Osteoblast (primary cell): Measurements from ENCODE around the gene ETAA1. TPM values are rescaled to one million over a fixed set of nuclear protein-coding genes. Genes with fewer than 3 reads are reported as not detected.

Source experiments
- DNase-seq: peaks from one replicate; pipeline ENCODE4 v3.0.0; 2011; ENCODE audit warnings: low spot score, mixed read lengths; ENCODE audit not compliant: insufficient read length; ENCODE audit errors: missing footprints
- H2AFZ ChIP-seq: 2 replicates; pipeline ENCODE4 v1.6.0; 2011; ENCODE audit warnings: mild to moderate bottlenecking, low read length
- H3K27ac ChIP-seq: 2 replicates; pipeline ENCODE4 v1.5.1; 2011; ENCODE audit warnings: mild to moderate bottlenecking, low read depth, low read length, moderate library complexity
- H3K27me3 ChIP-seq: 2 replicates; pipeline ENCODE4 v1.6.0; 2012; ENCODE audit warnings: mild to moderate bottlenecking, control low read depth, inconsistent platforms, low read length, moderate library complexity; ENCODE audit not compliant: insufficient read depth
- H3K36me3 ChIP-seq: 2 replicates; pipeline ENCODE4 v1.5.1; 2011; ENCODE audit warnings: mild to moderate bottlenecking, low read length, control low read depth, moderate library complexity; ENCODE audit not compliant: insufficient read depth
- H3K4me1 ChIP-seq: 2 replicates; pipeline ENCODE4 v1.5.1; 2011; ENCODE audit warnings: mild to moderate bottlenecking, low read length, control low read depth, moderate library complexity; ENCODE audit not compliant: insufficient read depth
- H3K4me2 ChIP-seq: 2 replicates; pipeline ENCODE4 v1.6.0; 2011; ENCODE audit warnings: mild to moderate bottlenecking, low read length; ENCODE audit not compliant: insufficient read depth
- H3K4me3 ChIP-seq: fragments of 200-600 bp; sonication (generic); 3 replicates; pipeline ENCODE4 v1.5.1; 2012; ENCODE audit warnings: mild to moderate bottlenecking, low read length, inconsistent platforms; ENCODE audit not compliant: insufficient read depth
- H3K79me2 ChIP-seq: 2 replicates; pipeline ENCODE4 v1.6.0; 2012; ENCODE audit warnings: mild to moderate bottlenecking, low read length, control low read depth, inconsistent platforms; ENCODE audit not compliant: insufficient read depth
- H3K9me3 ChIP-seq: 2 replicates; pipeline ENCODE4 v1.5.1; 2011; ENCODE audit warnings: low read depth, low read length, control low read depth
- H4K20me1 ChIP-seq: 2 replicates; pipeline ENCODE4 v1.6.0; 2012; ENCODE audit warnings: mild to moderate bottlenecking, low read length, control low read depth; ENCODE audit not compliant: insufficient read depth
- total RNA-seq: library from RNA; depleted of rRNA; stranded (reverse); fragments of >200 nt; gene quantifications from 2 replicates; pipeline ENCODE4 v1.2.3, GENCODE V29; 2012
- TF ChIP-seq, protein P1 (sequence below): IDR thresholded peaks from 2 replicates; pipeline ENCODE4 v1.5.1; 2011; ENCODE audit warnings: mild to moderate bottlenecking, low read depth, low read length, moderate library complexity; ENCODE audit errors: extremely low read depth

The ETAA1 gene
- total RNA-seq, 1 donor, result 20.6 TPM

DNA sequence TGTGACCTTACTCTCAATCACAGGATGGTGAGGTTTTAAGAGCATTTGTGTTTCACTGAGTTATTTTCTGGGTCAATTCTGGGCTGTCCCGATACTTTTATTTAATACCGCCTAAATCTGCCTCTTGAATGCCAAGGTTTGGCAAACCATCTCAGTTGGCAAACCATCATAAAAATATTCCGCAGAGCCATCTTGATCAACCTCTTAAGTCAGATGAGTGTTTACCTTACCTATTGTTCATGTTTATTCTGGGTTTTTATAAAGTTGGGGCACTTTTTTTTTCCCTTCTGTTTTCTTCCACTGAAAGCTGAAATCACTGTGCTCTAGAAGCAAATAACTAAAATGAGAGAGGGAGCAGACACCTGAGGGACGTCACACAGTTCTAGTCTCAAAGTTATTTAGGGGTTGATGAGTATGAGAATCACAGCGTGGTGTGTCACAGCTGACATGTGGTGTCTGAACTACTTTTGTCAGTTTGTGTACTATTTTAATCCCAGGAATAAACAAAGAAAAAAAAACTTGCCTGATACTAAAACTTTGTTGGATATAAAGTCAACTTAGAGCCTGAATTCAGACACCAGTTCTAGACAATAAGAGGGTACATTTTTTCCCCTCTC is 48.6 kb downstream of the ETAA1 start:
- Histone ChIP-seq H3K4me2 (no peak overlapping the region), H3K9me3 (no peaks in the 10 kb centered on the region), H3K27ac (no peak overlapping the region), H3K4me1 (no peaks in the 10 kb centered on the region), H2AFZ (no peak overlapping the region), H3K27me3 (no peaks in the 10 kb centered on the region), H3K36me3 (no peaks in the 10 kb centered on the region), H4K20me1 (no peaks in the 10 kb centered on the region), H3K79me2 (no peaks in the 10 kb centered on the region), H3K4me3 (no peak overlapping the region)
- TF ChIP-seq, protein P1, sequence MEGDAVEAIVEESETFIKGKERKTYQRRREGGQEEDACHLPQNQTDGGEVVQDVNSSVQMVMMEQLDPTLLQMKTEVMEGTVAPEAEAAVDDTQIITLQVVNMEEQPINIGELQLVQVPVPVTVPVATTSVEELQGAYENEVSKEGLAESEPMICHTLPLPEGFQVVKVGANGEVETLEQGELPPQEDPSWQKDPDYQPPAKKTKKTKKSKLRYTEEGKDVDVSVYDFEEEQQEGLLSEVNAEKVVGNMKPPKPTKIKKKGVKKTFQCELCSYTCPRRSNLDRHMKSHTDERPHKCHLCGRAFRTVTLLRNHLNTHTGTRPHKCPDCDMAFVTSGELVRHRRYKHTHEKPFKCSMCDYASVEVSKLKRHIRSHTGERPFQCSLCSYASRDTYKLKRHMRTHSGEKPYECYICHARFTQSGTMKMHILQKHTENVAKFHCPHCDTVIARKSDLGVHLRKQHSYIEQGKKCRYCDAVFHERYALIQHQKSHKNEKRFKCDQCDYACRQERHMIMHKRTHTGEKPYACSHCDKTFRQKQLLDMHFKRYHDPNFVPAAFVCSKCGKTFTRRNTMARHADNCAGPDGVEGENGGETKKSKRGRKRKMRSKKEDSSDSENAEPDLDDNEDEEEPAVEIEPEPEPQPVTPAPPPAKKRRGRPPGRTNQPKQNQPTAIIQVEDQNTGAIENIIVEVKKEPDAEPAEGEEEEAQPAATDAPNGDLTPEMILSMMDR, result no peak
- no peak for DNase-seq

DNA sequence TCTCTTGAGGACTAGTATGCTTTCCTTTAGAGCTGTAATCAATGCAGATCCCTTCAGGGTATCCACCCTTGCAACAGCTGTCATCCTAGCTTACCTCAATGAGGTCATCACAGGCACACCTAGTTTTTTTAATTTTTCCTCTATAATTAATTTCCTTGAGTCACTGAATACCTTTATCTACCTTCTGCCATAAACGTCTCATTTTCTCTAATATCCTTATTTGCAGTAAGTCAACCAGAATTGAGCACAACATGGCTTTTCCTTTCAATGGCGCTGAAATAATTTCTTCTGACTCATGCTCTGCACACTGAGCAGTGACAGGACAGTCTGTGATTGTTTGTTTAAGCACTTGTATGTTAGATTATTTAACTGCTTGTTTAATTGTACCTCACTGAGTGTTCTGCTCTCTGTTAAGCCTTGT is 49.4 kb downstream of the ETAA1 start:
- no peaks in the 10 kb centered on the region for H3K9me3 ChIP-seq
- no peaks in the 10 kb centered on the region for H3K4me1 ChIP-seq
- TF ChIP-seq, protein P1, result no peak
- peak overlapping the region; percentile 19 for H2AFZ ChIP-seq
- no peak overlapping the region for H3K4me2 ChIP-seq
- no peak overlapping the region for H3K27ac ChIP-seq
- H3K27me3 ChIP-seq, result no peaks in the 10 kb centered on the region
- H3K79me2 ChIP-seq, result no peaks in the 10 kb centered on the region
- DNase-seq, result no peak
- no peaks in the 10 kb centered on the region for H3K36me3 ChIP-seq
- H3K4me3 ChIP-seq, result no peak overlapping the region
- no peaks in the 10 kb centered on the region for H4K20me1 ChIP-seq

DNA sequence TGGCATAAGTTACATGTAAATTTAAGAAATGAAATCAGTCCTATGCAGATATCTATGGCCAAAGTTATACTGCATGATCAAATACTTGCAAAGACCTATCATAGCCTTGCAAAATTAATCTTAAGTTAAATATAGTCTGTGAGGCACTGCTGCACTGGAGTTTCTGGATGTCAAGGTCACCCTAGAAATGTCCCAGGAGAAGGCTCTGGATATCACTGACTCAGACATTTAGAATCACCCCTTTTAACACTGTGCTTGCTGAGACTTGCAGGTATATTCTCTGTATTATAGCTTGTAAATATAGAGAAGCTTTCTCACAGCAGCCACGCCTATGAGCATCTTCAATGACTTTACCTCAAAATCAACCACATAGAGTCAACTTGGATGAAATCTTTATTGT is 51.5 kb downstream of the ETAA1 start:
- Histone ChIP-seq H3K27me3 (no peaks in the 10 kb centered on the region), H3K4me2 (no peak overlapping the region), H3K36me3 (no peaks in the 10 kb centered on the region), H2AFZ (no peak overlapping the region), H3K9me3 (no peaks in the 10 kb centered on the region), H4K20me1 (no peaks in the 10 kb centered on the region), H3K4me3 (no peak overlapping the region), H3K79me2 (no peaks in the 10 kb centered on the region), H3K4me1 (peaks cover 4% of the 10 kb centered on the region), H3K27ac (no peak overlapping the region)
- DNase-seq, result no peak
- TF ChIP-seq, protein P1, result no peak

DNA sequence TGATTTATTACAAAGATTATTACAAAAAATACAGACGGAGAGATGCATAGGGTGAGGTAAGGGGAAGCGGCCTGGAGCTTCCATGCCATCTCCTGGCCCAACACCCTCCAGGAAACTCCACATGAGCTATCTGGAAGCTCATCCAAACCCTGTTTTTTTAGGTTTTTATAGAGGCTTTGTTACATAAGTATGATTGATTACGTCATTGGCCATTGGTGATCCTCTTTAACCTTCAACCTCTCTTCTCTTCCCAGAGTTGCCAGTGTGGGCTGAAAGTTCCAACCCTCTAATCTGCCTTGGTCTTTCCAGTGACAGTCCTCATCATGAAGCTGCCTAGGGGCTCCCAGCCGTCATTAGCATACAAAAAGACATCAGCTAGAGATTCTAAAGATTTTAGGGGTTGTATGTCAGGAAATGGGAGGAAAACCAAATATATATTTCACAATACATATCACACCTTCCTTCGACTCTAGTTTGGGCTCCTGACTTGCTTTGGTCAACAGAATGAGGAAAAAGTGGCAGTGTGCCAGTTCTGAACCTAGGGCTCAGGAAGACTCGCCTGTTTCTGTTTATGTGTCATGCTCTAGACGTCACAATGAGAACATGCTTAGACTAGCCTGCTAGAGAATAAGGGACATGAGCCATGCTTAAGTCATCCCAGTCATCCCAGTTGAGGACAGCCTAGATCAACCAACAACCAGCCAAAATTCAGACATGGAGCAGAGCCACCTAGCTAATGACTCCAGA is 54.1 kb downstream of the ETAA1 start:
- H3K4me3 ChIP-seq, result no peak overlapping the region

More for the DNA sequence above, 54.1 kb downstream of the ETAA1 start:
- Histone ChIP-seq H3K9me3 (no peaks in the 10 kb centered on the region), H3K27ac (no peak overlapping the region), H3K4me2 (no peak overlapping the region), H3K4me1 (peaks cover 4% of the 10 kb centered on the region), H3K36me3 (no peaks in the 10 kb centered on the region), H2AFZ (no peak overlapping the region), H3K79me2 (no peaks in the 10 kb centered on the region), H3K27me3 (no peaks in the 10 kb centered on the region), H4K20me1 (no peaks in the 10 kb centered on the region)
- DNase-seq, result peak; percentile 51
- TF ChIP-seq, protein P1, result no peak
